Stimulated activated CD8-positive, alpha-beta memory T cell treated with anti-CD3 and anti-CD28 coated beads, Interleukin-7, amount 100 ng/mL, for 1 hour (primary cell): Measurements from ENCODE around the gene STEEP1.

Source experiments
- DNase-seq, 2 donors: peaks; one replicate each; pipeline ENCODE4 v3.0.0-alpha.2; 2020; ENCODE audit warnings: low read depth in 2 of 2

STEEP1 gene

DNA sequence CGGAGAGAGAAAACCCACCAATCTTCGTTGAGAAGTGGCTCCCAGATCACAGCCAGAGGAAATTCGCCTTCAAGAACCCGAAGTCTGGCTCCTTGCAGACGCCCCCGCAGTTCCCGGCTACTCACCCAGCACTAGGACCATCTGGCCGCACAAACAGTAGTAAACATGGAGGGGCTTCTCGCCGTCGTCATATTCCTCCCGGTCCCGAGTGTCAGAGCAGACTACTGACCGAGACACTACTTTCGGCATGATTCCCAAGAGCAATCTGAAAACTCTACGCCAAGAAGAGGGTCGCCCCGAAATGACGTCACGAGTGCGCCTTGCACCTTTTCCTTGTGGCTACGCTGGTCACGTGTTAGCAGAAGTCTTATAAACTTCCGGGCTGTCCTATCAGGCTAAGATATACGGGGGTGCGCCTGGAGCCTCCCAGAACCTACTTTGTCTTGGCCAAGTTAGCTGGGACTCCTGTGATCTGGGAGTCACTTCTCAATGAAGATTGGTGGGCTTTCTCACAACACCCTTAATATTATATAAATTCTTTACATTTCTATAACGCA lies at the start of gene STEEP1:
Gene STEEP1 (minus strand): TSS at position 303 of the 557 bp plus-strand sequence. CDS start 54 bp downstream, at position 249.
- peak; percentile 68 to 69 for DNase-seq

DNA sequence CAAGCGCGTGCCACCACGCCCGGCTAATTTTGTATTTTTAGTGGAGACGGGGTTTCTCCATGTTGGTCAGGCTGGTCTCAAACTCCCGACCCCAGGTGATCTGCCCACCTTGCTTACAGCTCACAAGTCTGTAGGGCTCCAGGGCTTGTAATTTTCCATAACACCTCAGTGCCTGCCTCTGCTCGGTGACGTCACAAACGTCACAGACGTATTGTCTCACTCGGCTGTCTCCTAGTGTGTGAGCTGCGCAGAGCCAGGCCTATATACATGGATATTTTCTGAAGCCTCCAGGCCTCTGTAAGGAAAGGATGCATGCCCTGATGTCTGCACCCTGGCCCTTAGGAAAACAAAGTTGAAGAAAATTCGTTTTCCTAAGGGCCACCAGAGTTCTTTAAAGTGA lies 49.6 kb upstream of the STEEP1 start:
- no peak for DNase-seq

GRCh38 chrX:119607018-119607389 lies 41.8 kb upstream of the STEEP1 start:
- no peak for DNase-seq

DNA sequence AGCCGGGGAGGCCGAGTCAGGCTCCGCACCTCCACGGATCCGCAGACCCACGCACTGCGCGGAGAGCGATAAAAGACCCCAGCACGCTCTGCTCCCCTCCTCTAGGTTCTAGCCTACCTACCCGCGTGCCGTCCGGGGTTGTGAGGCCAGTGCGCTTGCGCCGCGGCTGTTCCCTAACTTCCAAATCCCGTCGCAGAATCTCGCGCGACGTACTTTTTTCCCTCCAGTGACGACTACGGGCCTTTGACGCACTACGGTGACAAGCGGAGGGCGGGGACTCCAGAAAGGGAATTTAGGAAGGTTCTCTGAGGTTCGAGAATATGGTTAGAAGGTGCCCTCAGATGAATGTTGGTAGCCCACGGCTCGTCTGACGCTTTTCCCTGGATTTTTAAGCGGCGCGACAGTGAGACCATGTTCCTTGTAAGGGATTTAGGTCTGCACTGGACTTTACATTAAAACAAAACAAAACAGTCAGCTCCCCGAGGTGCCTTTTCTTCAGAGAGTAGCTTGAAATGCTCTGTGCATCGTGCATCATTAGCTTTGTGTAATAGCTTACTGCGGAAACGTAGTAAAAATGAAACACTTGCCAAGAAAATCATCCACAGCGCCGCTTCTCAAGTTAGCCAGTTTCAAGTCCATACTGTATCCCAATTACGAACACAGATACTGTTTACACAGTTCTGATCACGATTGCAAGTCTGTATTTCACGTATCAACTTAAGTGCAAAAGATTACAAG lies 41.2 kb upstream of the STEEP1 start, which contains the start of gene NKRF:
Gene NKRF (minus strand): TSS at position 145 of the 738 bp plus-strand sequence.
- DNase-seq, result peak; percentile 69 to 77

DNA sequence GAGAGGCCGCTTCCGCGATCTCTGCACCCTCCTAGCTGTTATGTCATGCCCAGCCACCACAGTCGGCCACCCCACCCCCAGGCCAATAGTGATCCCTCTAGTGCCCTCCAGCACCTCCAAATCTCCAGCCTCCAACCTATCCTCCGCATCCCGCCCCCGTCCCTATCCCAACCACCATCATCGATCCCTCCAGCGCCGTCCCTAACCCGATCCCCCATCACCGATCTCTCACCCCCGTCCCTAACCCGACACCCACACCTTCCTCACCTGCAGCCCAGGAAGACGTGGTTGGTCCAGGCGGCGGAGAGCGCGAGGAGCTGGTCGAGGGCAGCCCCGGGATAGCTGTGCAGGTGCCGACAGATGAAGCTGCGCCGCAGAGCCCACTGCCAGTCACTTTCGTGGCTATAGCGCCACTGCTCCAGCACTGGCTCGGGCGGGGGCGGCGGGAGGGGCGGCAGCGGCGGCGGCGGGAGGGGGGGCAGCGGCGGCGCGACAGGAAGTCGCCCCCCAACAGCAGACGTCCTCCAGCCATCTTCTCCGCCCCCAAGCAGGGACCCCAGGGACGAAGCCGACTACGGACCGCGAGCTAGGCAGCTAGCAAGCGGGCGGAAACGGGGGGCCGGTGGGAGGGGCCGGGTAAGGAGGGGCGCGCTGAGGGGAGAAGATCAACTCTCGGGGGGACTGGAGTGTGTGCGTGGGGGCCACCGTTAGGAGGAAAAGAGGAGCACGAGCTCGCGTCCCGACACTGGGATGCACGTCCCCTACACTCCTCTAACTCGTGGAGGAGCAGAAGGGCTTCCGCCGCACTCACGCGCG lies 40.5 kb upstream of the STEEP1 start:
- DNase-seq, result peak; percentile 16 to 19

DNA sequence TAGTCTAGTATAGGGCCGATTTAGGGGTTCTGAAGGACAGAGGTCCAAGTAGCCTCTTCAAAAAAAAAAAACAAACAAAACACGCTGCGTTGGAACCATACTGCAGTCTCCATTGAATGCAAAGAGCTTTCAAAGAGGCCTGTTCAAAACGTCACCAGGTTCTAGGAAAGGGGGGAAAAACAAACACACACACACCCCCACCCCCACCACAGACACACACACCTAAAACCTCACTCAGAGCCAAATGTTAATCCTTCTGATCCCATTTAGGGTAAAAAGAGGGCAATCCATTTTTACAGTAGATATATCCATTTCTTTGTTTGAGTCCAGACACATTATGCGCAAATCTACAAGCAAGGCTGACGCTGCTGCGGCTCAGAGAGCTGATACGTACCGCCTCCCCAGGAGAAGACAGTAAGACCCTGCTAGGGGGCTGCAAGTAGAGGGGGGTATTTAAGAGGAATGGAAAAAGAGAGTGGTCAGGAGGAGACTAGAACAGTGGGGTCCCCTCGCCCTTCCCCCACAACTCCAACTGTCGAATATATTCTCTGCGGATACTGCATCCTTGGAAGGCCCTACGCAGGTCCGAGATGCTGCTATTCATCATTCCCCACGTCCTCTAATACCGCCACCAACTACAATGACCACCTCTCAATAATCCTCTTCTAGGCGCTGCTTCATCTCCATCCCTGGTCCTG lies 39.7 kb upstream of the STEEP1 start:
- DNase-seq, result no peak

DNA sequence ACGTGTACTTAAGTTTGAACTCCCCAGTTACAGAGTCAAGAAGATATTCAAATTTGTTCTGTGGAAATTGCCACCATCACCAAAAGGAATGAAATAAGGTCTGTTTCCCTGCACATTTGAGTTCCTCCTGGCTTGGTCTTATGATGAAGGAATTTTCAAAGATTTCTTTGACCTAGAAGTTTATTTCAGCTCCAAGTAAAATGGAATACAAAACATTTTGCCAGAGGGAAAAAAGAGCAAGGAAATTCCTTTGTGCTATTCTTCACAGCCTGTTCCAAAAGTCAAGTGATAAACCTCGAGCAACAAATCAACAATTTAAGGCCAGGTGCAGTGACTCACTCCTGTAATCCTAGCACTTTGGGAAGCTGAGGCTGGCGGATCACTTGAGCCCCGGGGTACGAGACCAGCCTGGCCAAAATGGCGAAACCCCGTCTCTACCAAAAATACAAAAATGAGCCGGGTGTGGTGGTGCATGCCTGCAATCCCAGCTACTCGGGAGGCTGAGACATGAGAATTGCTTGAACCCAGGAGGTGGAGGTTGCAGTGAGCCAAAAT lies 37.6 kb upstream of the STEEP1 start:
- DNase-seq, result no peak

DNA sequence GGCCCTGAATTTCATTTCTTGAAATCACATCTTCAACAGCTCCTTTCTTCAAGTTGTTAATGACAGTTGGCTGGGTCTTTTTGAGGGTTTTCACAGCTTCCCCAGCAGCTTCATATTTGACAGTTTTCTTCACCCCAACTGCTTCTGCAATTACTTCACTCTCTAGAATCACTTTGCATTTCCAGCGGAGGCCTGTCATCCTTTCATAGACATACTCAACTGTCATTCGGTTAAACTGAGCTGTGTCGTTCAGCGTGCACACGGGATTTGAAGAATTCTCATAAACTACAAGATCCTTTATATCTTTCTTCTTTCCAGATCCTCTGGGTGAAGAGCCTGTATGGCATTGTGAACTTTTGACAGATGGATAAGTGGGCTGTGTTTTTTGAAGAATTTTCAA lies 24.6 kb upstream of the STEEP1 start:
- no peak for DNase-seq

- DNase-seq, result no peak
These were observed 18.3 kb upstream of the STEEP1 start for GRCh38 chrX:119583431-119584059.

- no peak for DNase-seq
These were observed 14.2 kb upstream of the STEEP1 start for GRCh38 chrX:119579414-119579813.

- DNase-seq, result peak; percentile 67 to 78
These were observed 9.4 kb upstream of the STEEP1 start, which contains the start of gene UBE2A for GRCh38 chrX:119574394-119575266. TSS of gene UBE2A (plus strand) at chrX:119574563. CDS start at chrX:119574712, 149 bp downstream.

DNA sequence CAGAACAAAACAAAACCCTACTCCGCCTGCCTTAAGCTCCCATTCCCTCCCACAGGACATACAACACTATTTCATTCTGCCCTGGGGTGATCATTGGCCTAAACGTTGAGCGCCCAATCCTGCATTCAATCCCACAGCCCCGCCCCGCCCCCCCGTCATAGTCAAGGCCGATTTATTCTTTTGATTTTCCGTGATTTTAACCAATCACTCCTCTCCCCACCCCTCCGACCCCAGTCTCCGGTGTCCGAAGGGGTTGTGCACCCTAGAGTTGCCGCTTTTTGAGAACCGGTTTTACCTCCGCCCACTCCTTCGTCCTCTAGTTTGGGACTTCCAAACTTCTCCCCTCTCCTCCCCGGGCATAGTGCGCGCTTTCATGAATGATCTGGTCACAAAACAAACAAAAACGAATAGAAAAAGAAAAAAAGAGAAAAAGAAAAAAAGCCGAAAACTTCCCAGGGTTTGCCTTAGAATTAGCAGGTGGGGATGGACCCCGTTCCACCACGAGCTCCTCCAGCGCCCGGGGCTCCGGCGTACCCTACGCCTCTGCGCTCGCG lies 8.7 kb upstream of the STEEP1 start:
- no peak for DNase-seq

- DNase-seq, result no peak
These were observed 8.0 kb upstream of the STEEP1 start for GRCh38 chrX:119573222-119573621.

GRCh38 chrX:119570351-119570835 lies 5.2 kb upstream of the STEEP1 start:
- DNase-seq, result no peak

- DNase-seq, result no peak
These were observed 12.7 kb downstream of the STEEP1 start for GRCh38 chrX:119552508-119552907.

GRCh38 chrX:119549327-119550016 lies 15.7 kb downstream of the STEEP1 start:
- no peak for DNase-seq

DNA sequence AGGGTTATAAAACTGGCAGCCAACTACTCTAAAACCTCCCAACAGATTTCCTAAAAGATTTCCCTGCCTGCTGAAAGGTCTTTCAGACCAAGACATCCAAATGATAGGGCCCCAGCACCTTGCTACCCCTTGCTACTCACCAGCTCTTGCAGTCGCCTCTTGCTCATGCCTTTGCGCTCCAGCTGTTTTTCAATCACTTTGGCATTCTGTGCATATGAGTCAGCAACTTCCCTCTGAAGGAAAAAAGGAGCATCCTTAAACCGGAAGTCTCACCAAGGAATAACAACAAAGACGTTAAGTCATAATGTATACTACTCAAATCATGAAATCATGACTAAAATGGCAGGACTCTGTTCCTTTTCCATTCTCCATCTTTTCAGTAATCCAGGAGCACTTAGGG lies 24.0 kb downstream of the STEEP1 start:
- DNase-seq, result no peak

DNA sequence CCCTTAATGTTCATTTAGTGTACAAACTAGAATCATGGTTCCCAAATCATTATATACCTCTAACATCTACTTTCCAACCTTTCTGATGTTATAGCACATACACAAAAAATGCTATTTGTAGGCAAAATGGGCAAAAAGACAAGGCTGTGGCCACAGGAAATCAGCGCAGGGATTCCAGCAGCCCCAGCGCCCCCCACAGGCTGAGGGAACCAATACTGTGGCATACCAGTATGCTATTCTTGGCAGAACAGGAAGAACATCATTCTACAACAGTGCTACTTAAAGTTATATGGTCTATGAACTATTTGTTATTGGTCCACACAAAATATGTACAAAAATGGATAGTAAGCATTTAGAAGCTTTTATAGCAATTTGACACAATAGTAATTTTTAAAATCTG lies 25.3 kb downstream of the STEEP1 start:
- no peak for DNase-seq

DNA sequence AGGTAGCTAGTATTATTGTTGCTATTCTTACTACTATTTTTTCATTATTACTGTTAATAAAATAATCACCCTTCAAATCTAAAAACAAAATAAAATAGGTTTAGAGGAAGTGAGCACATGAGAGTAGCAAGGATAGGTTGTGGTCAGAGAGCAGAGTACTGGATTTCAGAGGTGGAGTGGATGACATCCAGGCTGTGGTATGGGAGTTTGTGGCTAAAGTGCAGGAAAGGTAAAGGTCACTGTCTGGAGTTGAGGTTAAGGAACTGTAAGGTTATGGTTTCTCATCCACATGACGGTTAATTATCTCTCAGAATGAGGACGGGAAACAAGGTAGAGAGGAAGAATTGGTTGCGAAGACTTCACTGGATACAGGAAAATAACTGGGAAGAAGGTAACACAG lies 27.7 kb downstream of the STEEP1 start:
- DNase-seq, result no peak
